GM19467 (cell line): ENCODE data around the gene PRKAR2B.

Experiments
- ATAC-seq: cut with Tn5 transposase; IDR thresholded peaks from one replicate; pipeline ENCODE4 v1.9.1; 2021; ENCODE audit warnings: mild to moderate bottlenecking, moderate library complexity; ENCODE audit not compliant: unreplicated experiment

The PRKAR2B gene

DNA sequence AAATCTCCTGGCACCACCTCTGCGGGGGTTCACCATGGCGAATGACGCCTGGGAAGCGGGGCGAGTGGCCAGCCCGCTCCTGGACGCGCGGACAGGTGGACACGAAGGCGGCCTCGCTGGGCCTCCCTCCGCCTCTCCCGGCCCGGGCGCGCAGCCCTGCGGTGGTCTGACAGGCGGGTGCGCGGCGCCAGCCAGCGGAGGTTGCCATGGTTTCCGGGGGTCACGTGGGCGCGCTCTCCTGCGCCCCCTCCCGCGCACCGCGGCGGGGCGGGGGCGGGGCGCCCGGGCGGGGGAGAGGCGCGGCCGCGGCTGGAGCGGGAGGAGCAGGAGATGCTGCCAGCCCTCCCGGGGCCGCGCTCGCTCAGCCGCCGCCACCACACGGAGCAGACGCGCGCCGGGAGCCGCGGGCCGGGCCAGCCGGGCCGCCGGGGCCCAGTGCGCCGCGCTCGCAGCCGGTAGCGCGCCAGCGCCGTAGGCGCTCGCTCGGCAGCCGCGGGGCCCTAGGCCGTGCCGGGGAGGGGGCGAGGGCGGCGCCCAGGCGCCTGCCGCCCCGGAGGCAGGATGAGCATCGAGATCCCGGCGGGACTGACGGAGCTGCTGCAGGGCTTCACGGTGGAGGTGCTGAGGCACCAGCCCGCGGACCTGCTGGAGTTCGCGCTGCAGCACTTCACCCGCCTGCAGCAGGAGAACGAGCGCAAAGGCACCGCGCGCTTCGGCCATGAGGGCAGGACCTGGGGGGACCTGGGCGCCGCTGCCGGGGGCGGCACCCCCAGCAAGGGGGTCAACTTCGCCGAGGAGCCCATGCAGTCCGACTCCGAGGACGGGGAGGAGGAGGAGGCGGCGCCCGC, at the start of gene PRKAR2B:
Gene PRKAR2B (plus strand): TSS at position 359 of the 848 bp plus-strand sequence. CDS start 203 bp downstream, at position 562.
- peak; percentile 81 for ATAC-seq

GRCh38 chr7:106994833-106995232, 49.7 kb upstream of the PRKAR2B start:
- no peak for ATAC-seq

GRCh38 chr7:106997487-106998271, 46.8 kb upstream of the PRKAR2B start:
- ATAC-seq: no peak

DNA sequence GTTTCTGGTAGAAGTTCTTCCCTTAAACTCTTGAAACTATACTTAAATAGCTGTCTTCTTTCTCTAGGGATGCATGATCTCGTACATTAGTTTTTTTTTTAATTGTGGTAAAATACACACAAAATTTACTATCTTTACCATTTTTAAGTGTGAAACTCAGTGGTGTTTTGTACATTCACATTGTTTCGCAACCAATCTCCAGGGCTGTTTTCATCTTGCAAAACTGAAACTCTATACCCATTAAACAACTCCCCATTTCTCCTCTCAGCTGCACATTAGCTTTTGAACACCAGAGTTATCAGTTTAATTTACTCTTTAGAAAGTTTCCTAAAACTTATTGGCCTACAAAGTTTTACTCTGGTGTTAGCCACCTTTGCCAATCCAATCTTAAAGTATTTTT, 45.5 kb upstream of the PRKAR2B start:
- ATAC-seq: no peak

- no peak for ATAC-seq
Observed at GRCh38 chr7:107001490-107001889, 43.0 kb upstream of the PRKAR2B start.

- ATAC-seq: no peak
Observed at GRCh38 chr7:107002126-107002525, 42.4 kb upstream of the PRKAR2B start.

- ATAC-seq: no peak
Observed at GRCh38 chr7:107002529-107002998, 41.9 kb upstream of the PRKAR2B start.

GRCh38 chr7:107007007-107007891, 37.3 kb upstream of the PRKAR2B start:
- no peak for ATAC-seq

GRCh38 chr7:107007892-107008287, 36.6 kb upstream of the PRKAR2B start:
- no peak for ATAC-seq

DNA sequence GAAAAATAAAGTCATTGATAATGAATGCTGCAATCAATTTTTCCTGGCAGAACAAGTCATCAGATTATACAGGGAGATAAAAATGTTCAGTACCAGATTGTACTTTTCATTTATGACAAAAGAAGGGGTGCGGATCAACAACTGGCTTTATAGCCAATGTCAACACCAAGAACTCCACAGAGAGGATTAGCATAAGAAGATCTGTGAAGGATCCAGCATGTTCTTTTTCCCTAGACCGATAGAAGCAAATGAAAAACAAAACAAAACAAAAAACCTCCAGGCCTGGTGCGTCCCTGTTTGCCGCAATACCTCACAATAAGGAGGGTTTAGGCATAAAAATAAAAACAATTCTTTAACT, 34.7 kb upstream of the PRKAR2B start:
- no peak for ATAC-seq

DNA sequence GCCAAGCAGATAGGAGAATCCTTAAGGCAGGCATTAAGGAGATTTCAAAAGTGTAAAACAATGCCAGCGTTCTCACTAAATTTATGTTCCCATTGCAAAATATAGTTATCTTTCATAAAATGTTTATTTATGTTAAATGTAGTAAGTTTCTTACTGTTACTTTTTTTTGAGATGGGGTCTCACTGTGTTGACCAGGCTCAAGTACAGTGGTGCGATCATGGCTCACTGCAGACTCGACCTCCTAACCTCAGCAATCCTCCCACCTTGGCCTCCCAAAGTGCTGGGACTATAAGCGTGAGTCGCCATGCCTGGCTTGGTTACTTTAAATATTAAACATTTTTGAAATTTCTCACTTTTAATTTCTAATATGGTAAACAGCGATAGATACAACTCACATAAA, 31.8 kb upstream of the PRKAR2B start:
- ATAC-seq: no peak

DNA sequence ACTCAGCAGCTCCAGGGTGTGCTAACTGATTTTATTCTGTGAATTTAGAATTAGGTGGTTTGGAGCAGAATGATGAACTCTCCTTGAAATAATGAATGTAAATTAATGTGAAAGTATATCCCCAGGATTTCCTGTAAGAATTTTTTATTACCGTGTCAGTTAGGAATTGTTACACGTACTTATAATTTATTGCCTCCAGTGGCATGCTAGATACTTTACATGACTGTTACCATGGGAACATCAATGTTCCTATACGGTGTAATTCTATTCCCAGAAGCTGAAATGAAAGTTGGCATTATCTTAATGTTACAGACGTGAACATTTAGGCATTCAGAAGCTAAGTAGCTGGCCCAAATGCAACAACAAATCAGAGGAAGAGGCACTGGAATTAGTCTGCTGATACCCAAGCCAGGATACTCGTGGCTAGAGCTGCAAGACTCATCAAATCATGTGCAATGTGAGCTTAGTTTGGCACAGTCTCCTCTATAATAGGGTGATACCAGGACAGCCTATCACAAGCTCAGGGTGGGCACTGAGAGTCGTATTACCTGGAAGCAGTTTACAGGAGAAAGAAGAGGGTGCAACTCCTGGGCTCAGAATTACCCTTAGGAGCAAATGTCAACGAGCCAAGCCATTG, 30.0 kb upstream of the PRKAR2B start:
- no peak for ATAC-seq

GRCh38 chr7:107016312-107016711, 28.2 kb upstream of the PRKAR2B start:
- ATAC-seq: no peak

DNA sequence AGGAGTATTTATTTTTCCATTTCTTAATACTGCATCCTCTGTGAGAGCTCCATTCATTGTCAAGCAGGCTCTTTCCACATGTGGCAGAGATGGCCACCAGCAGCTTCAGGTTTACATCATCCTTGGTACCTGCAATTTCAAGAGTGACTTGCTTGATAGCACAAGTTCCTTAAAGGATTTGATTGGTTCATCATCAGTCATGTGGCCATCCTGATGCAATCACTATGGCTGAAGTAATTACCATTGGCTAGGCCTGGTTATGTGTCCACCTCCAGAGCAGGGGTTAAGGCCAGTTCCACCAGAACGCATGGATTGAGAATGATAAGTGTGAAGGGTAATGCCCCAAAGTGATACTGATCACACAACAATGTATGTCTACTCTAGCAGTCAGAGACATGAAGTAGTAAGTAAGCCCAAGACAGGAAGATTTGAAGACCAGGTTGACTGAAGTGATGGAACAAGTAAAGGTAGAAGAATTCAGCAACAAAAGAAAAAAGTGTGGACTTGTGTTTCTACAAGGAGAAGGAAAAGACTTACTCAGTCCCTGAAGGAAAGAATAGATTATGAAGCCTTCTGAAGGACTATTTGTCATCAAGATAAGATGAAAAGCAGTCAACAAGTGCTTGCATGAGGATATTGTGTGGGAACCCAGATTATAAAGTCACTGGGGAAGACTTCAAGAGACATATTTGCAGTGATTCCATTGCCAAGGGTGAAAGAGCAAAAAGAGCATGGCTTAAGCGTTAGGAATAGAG, 26.4 kb upstream of the PRKAR2B start:
- ATAC-seq: no peak

DNA sequence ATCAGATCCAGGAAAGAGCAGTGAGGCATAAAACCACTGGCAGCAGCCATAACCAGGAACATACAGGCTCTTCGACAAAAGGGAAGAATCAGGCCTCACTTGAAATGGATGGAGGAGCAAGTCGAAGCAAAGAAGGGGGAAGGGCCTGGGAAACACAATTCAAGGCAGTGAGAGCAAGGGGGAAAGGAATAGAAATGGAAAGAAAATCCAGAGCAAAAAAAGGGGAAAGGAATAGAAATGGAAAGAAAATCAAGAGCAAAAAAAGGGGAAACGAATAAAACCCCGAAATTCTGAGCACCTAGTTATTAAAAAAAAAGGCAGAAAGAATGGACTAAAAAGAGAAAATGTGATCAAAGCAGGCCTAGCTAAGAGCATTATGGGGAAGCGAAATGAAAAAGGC, 24.1 kb upstream of the PRKAR2B start:
- no peak for ATAC-seq

GRCh38 chr7:107021600-107021999, 22.9 kb upstream of the PRKAR2B start:
- ATAC-seq: no peak

DNA sequence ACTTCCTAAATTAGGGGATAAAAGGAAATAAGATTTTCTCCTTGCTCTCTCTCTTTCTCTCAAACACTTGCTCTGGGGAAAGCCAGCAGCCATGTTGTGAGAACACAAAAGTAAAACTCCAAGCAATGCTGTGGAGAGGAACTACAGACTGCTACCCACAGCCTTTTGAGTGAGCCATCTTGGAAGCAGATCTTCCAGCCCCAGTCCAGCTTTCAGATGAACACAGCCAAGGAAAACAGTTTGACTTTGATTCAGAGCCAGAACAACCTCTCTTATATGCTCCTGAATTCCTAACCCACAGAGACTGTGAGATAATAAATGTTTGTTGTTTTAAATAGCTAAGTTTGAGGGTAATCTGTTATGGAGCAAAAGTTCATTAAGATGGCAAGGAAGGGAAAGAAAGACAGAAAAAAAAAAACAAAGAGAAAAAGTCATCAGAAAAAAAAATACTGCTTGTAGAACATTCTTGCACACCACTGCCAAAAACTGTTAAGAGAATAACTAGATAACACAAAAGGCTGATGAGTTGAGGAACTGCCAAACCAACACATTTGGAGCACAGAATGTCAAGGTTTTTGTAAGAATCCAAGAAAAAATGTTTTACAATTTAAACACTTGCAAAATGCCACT, 20.9 kb upstream of the PRKAR2B start:
- no peak for ATAC-seq

GRCh38 chr7:107024906-107025305, 19.6 kb upstream of the PRKAR2B start:
- no peak for ATAC-seq

- ATAC-seq: no peak
Observed at GRCh38 chr7:107025449-107026103, 18.9 kb upstream of the PRKAR2B start.
